ENCODE results near the gene CALCOCO1. TPM values are rescaled to one million over a fixed set of nuclear protein-coding genes. Genes with fewer than 3 reads are reported as not detected.

CALCOCO1 gene
- total and polyA plus RNA-seq, 9 of the 15 experiments (the other 6 are each of a cell fraction or from before 2014, with no cell fraction given), result 1.9 to 31.8 (median 11.0) TPM

GRCh38 chr12:53752192-53752601, 24.9 kb upstream of the CALCOCO1 start:
- Histone ChIP-seq H2AFZ (ENCODE audit: low read depth, low read length) (no peak overlapping the region), H3K4me2 (ENCODE audit: insufficient read depth, low read length) (no peak overlapping the region), H3K79me2 (ENCODE audit: control insufficient read depth, insufficient read depth, low read length) (no peaks in the 10 kb centered on the region), H4K20me1 (replicated peaks; ENCODE audit: control insufficient read depth, insufficient read depth, low read length) (0 out of 2 replicates have a peak, but pooled peaks cover 4% of the 10 kb centered on the region), H3K4me3 (no peak overlapping the region), H3K9me3 (replicated peaks; ENCODE audit: control insufficient read depth, insufficient read depth, low read depth, low read length) (no peaks in the 10 kb centered on the region), H3K36me3 (ENCODE audit: control insufficient read depth, insufficient read depth, low read length) (no peaks in the 10 kb centered on the region), H3K9ac (ENCODE audit: insufficient read depth in 1 of 2, low read depth in 2 of 2, low read length in 2 of 2) (no peak overlapping the region), H3K9me1 (ENCODE audit: control insufficient read depth, insufficient read depth, low read length) (no peaks in the 10 kb centered on the region), H3K27ac (ENCODE audit: extremely low read depth, low read depth, low read length) (no peak overlapping the region), H3K4me1 (replicated peaks in 1 of 2; ENCODE audit: control insufficient read depth in 2 of 2, insufficient read depth in 2 of 2, low read length in 2 of 2) (peaks cover 2 to 19% of the 10 kb centered on the region in 2 experiments; a peak in 3 of 5 replicates), H3K27me3 (ENCODE audit: control insufficient read depth in 2 of 2, insufficient read depth in 2 of 2, low read length in 2 of 2) (peaks cover 53 to 84% of the 10 kb centered on the region in 2 experiments)
- no TSS peak for BruUV-seq (replicated peaks)
- ChIA-PET POLR2A (no interaction called here), CTCF (ENCODE audit: low intra/inter-chr PET ratio) (no interaction called here)
- DNase-seq (ENCODE audit: extremely low read depth in 1 of 4, low spot score in 3 of 4), result no peak
- in situ Hi-C loops (cut with MboI), result loop anchor here (25.0 kb wide), 1 partner anchor 460 kb away; no protein-coding TSS in a partner anchor
- no peak for ATAC-seq
- whole genome bisulfite sequencing (ENCODE audit: insufficient coverage, low coverage, missing lambda C conversion rate), result 20% methylated on average over 13 of the region's 13 CpGs
- FAIRE-seq, result no peak
- intact Hi-C loops (cut with micrococcal nuclease), result no loop called here
- TF ChIP-seq MEIS2 (IDR thresholded peaks at IDR 0.05; ENCODE audit: partially characterized antibody), result no peak
- TF ChIP-seq ETV5 (CRISPR knock-in tag; IDR thresholded peaks at IDR 0.05; ENCODE audit: low read depth), result no peak
- TF ChIP-seq ZNF12 (CRISPR knock-in tag; IDR thresholded peaks at IDR 0.05), result no peak
- TF ChIP-seq SMARCE1 (IDR thresholded peaks at IDR 0.05), result no peak
- TF ChIP-seq POU5F1 (IDR thresholded peaks at IDR 0.05; ENCODE audit: borderline replicate concordance, low read depth, low read length, partially characterized antibody), result no peak
- no peak for TF ChIP-seq POLR2AphosphoS2 (IDR thresholded peaks at IDR 0.05; ENCODE audit: low read length)
- TF ChIP-seq SREBF2 (CRISPR knock-in tag; IDR thresholded peaks at IDR 0.05), result no peak
- TF ChIP-seq DACH1 (IDR thresholded peaks at IDR 0.05; ENCODE audit: partially characterized antibody), result no peak
- no peak for TF ChIP-seq PHF21A (IDR thresholded peaks at IDR 0.05; ENCODE audit: borderline replicate concordance, low read depth)
- TF ChIP-seq AFF4 (CRISPR knock-in tag; IDR thresholded peaks at IDR 0.05), result no peak
